NCI-H2107 (cell line): ENCODE results near the gene PANX2.
A peak's percentile ranks its signal among the peaks of the same experiment; 100 is the strongest.

ENCODE experiments used
- DNase-seq: peaks from one replicate; lab custom pipeline; 2025; lab: John Stamatoyannopoulos, UW

The PANX2 gene

DNA sequence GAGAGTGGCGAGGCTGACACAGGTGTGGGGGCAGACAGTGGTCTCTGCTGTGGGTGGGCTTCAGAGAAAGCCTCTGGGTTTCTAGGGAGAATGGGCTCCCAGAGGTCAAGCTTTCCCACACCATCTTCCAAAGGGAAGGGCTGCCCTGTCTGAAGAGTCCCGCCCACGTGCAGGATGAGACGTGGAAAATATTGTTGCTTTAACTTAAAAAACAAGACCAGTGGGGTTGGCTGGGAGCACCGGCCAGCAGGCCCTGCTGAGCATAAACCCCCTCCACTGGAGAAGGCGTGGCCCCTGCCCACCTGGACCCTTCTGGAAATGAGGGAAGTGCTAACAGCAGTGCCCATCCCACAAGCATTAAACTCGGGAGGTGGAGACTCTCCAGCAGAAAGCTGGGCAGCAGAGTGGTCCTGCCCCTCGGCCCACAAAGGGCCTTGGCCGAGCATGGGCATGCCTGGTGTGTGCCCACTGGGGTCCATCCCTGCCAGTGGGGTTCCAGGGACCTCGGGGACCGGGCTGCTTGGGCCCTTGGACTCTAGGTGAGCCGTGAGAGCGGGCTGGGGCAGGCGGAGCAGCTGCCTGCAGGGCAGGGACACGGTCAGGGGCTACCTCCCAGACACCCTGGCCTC, 45.6 kb downstream of the PANX2 start:
- DNase-seq: no peak

DNA sequence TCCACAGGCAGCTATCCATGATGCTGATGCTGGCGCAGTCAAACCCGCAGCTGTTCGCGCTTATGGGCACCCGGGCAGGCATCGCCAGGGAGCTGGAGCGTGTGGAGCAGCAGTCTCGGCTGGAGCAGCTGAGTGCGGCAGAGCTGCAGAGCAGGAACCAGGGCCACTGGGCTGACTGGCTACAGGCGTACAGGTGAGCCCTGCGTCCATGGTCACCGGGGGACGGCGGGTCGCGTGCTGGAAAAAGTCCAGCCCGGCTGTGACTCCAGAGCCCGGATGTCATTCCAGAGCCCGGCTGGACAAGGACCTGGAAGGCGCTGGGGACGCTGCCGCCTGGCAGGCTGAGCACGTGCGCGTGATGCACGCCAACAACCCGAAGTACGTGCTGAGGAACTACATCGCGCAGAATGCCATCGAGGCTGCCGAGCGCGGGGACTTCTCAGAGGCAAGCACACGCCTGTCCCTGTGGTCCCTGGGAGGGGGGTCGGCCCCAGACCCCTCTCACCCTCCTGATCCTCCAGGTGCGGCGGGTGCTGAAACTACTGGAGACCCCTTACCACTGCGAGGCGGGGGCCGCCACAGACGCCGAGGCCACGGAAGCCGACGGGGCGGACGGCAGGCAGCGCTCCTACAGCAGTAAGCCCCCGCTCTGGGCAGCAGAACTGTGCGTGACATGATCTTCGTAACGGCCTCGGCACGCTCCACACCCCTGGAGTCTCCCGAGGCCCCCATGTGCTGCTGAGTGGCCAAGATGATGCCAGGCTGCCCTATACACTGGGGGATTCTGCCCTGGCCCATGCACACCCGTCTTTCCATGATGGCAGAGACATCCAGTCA, 46.4 kb downstream of the PANX2 start:
- no peak for DNase-seq

DNA sequence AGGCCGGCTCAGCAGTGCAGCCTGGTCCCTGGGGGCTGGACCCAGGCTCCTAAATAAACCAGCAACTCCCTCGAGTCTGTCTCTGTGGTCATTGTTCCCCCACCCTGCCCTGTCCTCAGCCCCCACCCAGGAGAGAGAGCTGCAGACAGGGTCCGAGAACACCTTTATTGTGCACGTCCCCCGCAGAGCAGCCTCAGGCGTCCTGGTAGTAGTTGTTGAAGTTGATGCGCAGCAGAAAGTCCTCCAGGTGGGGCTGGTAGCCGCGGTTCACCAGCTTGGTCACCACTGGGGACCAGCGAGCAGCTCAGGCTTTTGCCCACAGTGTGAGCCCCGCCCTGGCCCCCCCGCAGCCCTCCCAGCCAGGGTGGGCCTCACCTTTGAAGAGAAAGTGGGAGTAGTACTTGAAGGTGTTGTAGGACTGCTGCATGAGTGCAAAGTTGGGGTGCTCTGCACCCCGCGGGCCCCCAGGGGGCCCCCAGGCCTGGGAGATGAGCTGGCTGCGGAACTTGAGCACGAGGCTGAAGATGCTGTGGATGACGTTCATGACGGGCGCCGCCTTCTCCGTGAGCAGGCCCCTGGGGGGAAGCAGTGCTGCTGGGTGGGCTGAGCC, 47.1 kb downstream of the PANX2 start:
- DNase-seq: no peak

DNA sequence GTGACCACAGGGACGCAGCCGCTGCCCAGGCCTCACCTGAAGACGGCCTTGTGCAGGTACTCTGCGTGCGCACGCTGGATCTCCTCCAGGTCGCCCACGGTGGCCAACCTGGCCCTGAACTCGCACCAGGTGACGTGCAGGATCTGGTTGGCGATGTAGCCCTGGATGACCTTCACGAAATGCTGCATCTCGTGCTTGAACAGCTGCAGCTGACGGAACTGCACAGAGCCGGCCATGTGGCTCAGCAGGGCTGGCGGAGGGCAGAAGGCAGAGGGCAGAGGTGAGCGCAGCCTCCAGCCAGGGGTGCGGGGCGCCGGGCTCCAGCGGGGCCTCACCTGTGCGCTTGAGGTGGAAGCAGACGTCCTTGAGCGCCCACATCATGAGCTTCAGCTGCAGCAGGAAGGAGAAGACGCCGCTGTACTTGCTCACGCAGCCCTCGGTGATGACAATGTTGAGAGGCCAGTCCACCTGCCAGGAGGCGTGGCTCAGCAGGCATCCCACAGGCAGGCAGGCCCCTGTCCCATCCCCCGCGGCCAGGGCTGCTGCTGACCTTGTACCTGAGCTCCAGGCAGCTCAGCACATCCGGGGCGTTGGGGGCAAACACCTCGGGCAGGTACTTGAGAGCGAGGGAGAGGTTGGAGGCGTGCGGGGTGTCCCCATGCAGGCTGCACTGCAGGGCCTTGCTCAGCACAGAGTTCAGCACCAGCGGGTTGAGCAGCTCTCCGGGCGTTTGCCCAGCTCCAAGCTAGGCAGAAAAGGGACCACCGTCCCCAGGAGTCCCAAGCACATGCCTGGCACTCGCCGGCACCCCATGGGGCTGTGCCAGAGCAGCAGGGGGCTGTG, 47.8 kb downstream of the PANX2 start:
- no peak for DNase-seq

DNA sequence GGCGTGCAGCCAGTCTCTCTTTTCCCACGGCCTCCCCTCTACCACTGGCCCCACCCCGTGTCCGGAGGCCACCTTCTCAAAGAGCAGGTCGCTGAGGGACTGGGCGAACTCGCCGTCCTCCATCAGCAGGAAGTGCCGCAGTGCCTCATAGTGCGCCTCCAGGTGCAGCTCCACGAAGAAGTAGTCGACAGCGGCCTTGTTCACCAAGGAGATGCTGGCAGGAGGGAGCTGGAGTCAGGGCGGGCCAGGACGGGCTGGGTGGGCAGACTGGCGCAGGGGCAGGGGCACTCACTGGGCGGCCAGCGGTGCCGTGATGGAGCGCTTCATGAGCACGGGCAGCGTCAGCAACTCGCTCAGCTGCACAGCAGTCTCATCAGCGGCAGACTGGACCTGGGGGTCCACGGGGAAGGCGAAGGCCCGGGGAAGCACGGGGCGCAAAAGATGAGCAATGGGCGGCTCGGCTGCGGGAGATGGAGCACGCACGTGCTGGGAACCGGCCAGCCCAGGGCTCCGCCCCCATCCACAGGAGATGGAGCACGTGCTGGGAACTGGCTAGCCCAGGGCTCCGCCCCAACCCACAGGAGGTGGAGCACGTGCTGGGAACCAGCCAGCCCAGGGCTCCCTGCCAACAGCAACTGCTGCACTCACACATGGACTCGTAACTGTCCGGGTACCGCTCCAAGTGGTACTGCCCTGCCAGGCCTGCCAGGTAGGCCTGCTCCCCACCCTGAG, 48.6 kb downstream of the PANX2 start:
- DNase-seq: peak; percentile 21

DNA sequence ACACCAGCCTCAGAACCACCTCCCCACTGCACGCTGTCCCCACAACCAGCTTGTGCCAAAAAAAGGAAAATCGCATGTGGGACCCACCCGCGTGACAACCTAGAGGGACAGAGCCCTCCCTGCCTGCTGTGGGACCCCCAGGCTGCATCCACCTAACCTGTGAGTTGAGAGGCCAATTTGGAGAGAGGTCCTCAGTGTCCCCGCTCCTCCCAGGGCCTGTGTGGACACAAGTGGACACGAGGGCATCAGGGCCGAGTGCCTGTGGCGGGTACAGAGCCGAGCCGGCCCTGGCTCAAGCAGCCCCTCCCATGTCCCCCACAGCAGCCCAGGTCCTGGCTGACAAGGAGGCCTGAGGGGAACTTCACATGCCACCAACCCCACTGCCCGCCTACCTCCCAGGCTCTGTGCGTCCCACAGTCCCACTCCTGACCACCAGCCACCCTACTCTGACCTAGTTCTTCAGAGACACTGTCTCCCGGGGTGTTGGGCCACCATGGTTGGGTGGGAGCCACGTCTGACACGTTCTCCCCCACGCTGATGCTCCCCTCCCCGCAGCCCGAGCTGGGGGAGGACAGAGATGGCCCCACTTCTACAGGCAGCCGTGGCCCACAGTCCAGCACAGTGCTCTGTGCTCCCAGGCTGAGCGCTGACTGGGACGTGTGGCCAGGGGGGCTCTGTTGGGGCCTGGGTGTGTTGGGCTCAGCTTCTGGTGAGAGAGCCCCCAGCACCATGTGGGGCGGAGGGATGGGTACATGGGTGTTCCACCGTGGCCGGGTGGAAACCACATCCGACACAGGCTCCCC, 49.5 kb downstream of the PANX2 start:
- no peak for DNase-seq

DNA sequence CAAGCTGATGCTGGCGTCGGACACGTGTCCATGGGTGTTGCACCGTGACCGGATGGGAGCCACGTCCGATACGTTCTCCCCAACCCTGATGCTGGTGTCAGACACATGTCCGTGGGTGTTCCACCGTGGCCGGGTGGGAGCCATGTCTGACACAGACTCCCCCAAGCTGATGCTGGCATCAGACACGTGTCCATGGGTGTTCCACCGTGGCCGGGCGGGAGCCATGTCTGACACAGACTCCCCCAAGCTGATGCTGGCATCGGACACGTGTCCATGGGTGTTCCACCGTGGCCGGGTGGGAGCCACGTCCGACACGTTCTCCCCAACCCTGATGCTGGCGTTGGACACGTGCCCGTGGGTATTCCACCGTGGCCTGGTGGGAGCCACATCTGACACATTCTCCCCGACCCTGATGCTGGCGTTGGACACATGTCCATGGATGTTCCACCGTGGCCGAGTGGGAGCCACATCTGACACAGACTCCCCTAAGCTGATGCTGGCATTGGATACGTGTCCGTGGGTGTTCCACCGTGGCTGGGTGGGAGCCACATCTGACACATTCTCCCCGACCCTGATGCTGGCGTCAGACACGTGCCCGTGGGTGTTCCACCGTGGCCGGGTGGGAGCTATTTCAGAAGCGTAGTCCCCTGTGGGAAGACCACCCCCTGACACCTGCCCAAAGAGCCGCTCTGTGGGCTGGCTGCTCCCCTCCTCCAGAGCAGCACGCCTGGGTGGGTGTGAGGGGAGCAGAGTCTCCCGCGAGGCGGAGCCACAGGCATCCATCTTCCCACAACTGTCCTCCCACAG, 50.3 kb downstream of the PANX2 start:
- no peak for DNase-seq

DNA sequence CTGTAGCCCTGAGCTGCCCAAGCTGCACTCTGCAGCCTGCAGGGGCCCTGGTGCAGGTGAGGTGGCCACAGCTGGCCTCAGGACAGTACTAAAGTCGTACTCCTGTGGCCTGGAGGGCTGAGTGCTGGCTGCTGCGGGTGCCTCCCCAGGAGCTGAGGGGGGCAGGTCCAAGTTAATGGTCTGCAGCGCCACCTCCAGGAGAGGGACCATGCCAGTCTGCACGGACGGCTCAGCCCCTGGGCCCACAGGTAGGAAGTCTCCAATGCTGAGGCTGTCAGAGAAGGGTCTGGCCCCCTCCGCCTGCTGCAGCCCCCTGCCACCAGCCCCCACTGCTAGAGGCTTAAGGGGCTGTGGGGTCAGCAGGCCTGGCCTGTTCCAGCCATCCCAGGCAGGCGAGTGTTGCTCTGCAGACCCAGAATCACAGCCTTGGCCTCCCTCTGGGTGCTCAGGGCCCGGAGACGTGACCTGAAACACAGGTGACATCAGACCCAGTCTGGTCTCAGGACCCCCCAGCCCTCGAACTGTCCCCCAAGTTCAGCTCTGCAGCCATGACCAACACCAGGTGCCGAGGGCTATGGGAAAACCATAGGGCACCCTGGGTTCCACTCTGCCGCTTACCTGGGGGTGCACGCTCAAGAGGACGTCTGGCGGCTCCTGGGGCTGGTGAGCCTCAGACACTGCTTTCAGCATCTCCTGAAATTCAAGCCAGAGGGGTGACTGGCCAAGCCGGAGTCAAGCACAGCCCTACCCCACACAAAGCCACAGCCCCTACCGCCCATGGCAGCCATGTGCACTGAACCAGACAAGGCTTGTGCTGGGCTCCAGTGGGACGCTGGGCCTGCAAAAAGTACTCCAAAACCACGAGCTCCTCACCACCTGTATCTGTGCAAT, 51.1 kb downstream of the PANX2 start:
- no peak for DNase-seq

DNA sequence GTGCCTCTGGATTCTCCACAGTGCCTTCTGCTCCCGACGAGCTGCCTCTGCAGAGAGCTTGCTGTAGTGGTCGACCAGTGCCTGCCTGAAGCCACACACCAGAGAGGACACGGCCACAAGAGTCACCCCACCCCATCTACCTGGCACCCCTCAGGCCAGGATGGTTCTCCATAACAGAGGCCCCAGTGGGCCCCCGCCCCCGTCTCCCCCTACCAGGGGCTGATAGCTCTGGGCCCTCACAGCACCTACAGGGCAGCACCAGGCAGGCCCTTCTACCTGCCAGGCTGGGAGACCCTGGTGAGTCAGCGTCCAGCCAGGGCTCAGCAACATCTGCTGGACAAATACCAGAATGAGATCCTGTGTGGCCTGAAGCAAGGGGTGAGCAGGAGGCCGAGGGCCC, 52.0 kb downstream of the PANX2 start:
- no peak for DNase-seq

DNA sequence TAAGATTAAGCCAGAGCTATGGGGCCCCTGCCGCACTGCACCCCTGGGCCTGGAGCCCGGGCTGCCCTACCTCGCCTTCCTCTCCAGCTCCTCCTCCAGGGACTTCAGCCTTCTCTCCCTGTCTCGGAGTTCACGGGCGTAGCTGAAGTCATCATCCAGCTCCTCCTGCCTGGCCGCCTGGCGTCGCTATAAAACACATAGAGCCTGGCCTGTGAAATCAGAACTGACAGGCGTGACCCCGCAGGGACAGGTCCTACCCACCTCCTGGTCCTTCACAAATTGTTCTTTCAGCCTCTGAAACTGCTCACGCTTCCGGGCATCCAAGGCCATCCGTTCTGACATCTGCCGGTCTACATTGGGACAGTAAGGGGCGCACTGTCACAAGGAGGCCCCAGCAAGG, 53.5 kb downstream of the PANX2 start:
- no peak for DNase-seq

DNA sequence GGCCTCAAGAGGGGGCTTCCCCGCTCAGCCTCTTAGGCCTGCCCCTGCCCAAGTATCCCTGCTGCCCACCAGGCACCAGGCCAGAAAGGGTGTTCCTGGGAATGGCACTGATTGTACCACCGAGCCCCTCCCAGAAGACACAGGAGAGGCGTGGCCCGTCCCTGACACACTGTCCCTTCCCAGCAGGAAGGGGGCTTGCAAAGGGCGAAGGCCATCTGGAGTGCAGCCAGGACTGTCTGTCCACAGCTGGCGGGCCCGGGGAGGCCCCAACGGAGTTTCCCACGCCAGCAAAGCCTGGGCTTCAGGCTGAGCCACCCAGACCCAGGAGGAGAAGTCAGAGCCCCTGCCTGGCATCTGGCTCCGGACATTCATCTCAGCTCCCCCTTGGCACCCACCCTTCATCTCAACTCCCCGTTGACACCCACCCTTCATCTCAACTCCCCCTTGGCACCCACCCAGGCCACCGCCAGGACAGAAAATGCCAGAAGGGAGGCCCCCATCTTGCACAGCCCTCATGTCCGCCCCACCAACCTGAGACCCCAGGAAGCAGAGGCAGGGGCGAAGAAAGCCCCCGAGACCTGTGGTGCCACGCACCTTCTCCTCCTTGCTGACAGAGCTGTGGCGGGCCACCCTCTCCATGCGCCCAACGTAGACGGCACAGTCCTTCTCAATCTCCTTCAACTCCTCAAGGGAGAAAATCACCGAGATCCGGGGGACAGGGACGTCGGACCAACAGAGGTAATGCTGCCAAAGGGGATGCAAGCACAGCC, 54.9 kb downstream of the PANX2 start:
- no peak for DNase-seq

DNA sequence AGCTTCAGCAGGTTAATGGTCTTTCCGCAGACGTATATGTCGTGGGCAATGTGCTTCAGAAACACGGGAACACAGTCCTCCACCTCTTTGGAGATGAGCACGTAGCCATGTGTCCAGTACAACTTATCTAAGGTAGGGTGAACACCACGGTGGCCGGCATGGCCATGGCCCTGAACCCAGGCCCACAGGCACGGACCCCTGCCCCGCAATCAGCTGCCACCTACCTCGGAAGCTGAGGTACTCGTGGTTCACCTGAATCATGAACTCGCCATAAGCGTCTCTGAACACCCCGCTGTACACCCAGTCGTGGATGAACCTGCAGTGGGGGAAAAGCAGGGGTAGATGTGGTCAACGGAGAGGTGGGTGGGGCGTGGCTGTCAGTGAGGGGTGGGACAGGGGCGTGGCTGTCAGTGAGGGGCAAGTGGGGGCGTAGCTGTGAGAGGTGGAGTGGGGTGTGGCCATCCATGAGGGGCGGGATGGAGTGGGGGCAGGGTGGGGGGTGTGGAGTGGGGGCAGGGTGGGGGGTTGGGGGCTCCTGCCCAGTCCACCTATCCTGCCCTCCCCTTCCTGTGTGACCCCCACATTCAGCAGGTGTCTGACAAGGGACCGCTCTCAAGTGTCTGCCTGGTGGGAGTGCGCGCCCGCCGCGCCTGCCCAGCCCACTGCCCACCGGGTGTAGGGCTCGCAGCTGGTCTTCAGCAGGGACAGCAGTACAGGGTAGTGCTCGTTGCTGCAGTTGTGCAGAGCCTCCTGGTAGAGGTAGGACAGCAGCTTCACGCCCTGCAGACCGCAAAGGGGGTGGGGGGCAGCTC, 55.7 kb downstream of the PANX2 start:
- no peak for DNase-seq

DNA sequence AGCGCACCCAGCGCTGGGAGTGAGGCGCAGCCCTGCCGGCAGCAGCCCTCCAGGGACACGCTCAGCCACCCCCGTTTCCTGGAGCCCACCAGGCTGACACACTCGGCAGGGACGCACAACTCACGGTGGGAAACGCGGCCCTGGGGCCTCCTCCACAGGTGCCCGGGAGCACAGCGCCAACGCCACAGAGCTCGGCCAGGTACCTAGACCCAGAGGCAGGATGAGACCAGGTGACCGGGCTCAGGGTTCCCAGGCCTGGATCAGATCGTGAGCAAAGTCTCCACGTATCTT, 56.3 kb downstream of the PANX2 start:
- DNase-seq: no peak

DNA sequence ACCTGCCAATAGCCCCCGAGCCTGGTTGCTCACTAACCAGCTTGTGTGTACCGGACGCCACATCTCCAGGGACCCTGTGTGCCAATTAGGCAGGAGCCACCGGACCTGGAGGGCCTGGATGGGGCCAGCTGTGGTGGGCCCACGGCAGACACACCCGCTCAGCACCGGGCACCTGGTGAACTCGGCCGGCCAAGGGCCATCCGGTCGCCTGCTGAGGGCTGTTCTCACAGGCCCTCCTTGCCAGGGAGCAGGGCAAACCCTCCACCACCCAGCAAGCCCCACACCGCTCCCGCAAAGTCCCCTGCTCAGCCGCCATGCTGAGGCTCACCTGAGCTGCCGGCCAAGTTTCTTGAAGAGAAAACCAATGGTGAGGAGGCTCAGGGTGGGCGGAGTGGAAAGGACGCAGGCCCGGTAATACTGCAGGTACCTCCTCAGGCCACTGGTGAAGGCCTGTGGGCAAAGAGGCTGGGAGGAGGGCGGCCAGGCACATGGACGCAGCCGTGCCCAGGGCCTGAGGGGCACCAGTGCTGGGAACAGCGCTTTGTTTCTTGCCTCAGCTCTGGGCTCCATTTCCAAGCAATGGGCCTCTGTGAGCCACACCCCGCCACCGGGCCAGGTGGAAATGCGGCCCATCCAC, 57.2 kb downstream of the PANX2 start:
- DNase-seq: no peak

DNA sequence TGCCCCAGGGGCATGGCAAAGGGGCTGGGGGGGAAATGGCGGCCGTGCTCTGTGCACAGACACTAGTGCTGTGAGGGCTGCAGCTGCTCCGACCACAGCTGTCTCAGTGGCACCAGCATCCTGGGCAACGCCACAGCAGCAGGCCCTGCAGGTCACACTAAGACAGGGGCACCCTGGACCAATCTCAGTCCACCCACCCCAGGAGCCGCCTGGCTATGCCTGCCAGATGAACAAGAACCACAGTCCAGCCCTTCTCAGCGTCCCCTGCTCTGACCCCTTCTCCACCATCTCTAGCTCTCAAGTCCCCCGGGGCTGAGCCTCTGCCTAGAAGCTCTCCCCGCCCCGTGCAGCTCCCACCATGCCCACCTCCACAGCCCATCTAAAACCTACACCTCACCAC, 57.8 kb downstream of the PANX2 start:
- DNase-seq: no peak

DNA sequence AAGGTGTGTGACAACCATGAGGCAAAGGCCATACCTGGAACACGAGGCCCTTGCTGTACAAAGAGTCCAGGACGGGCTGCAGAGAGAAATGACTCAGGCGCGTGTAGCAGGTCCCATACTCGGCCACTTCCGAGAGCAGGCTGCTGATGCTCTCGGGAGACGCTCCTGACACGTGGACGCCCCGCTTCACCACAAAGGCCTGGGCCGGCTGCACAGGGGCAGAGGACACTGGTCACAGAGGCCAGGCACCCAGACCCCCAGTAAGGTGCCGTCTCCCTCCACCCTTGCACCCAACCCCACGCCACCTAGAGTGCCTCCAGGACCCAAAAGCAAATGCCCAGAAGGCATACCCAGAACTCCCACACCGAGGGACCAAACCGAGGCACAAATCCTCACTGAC, 58.8 kb downstream of the PANX2 start:
- DNase-seq: no peak
